ENCODE results near the gene HRC. TPM values are rescaled to one million over a fixed set of nuclear protein-coding genes. Genes with fewer than 3 reads are reported as not detected.

The HRC gene
- total RNA-seq, 1 donor from 2014 or later: 1.8 TPM

DNA sequence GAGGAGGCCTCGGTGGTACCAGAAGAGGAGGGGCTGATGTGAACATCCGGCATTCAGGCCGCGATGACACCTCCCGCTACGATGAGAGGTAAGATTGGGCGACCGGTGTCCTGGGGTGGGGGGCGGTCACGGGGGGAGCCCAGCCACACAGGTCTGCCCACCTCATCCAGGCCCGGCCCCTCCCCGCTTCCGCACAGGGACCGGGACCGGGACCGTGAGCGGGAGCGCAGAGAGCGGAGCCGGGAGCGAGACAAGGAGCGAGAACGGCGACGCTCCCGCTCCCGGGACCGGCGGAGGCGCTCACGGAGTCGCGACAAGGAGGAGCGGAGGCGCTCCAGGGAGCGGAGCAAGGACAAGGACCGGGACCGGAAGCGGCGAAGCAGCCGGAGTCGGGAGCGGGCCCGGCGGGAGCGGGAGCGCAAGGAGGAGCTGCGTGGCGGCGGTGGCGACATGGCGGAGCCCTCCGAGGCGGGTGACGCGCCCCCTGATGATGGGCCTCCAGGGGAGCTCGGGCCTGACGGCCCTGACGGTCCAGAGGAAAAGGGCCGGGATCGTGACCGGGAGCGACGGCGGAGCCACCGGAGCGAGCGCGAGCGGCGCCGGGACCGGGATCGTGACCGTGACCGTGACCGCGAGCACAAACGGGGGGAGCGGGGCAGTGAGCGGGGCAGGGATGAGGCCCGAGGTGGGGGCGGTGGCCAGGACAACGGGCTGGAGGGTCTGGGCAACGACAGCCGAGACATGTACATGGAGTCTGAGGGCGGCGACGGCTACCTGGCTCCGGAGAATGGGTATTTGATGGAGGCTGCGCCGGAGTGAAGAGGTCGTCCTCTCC lies 47.4 kb downstream of the HRC start:
- DNase-seq: no peak
- Histone ChIP-seq H3K4me3 (no peak overlapping the region), H3K9me3 (no peaks in the 10 kb centered on the region), H3K27me3 (ENCODE audit: low read depth) (no peaks in the 10 kb centered on the region), H3K36me3 (peaks cover 67% of the 10 kb centered on the region), H3K27ac (no peak overlapping the region), H3K4me1 (peaks cover 5% of the 10 kb centered on the region)
- intact Hi-C loops (cut with DNase I): no loop called here
- ATAC-seq: peak in 1 of 2 donors; percentile 5
- TF ChIP-seq, protein P1, sequence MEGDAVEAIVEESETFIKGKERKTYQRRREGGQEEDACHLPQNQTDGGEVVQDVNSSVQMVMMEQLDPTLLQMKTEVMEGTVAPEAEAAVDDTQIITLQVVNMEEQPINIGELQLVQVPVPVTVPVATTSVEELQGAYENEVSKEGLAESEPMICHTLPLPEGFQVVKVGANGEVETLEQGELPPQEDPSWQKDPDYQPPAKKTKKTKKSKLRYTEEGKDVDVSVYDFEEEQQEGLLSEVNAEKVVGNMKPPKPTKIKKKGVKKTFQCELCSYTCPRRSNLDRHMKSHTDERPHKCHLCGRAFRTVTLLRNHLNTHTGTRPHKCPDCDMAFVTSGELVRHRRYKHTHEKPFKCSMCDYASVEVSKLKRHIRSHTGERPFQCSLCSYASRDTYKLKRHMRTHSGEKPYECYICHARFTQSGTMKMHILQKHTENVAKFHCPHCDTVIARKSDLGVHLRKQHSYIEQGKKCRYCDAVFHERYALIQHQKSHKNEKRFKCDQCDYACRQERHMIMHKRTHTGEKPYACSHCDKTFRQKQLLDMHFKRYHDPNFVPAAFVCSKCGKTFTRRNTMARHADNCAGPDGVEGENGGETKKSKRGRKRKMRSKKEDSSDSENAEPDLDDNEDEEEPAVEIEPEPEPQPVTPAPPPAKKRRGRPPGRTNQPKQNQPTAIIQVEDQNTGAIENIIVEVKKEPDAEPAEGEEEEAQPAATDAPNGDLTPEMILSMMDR (IDR thresholded peaks at IDR 0.05): no peak

DNA sequence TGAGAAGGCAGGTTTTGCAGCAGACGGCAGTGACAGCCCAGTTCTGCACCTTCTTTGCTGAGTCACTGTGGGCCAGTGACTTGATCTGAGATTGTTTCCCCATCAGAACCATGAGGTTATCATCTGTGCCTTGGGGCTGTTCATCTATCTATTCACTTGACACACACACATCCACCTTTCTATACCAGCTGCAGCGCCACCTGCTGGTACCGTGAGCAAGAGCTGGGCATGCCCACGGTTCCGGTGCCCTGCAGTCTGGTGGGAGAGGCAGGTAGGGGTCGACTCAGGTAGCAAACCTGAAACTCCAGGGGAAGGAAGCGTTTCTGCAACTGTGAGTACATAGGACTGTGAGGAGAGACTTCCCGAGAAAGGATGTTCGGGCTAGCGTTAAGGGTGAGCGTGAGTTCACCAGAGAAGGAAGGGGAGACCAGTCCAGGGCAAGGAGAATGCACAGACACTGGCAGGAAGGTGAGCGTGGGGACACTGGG lies 48.5 kb downstream of the HRC start:
- Histone ChIP-seq H3K4me3 (no peak overlapping the region), H3K27me3 (ENCODE audit: low read depth) (no peaks in the 10 kb centered on the region), H3K4me1 (peaks cover 5% of the 10 kb centered on the region), H3K36me3 (peaks cover 78% of the 10 kb centered on the region), H3K27ac (no peak overlapping the region), H3K9me3 (no peaks in the 10 kb centered on the region)
- peak; percentile 16 to 48 for ATAC-seq
- intact Hi-C loops (cut with DNase I): no loop called here
- peak; percentile 71 for DNase-seq
- TF ChIP-seq, protein P1 (IDR thresholded peaks at IDR 0.05): peak; percentile 76

DNA sequence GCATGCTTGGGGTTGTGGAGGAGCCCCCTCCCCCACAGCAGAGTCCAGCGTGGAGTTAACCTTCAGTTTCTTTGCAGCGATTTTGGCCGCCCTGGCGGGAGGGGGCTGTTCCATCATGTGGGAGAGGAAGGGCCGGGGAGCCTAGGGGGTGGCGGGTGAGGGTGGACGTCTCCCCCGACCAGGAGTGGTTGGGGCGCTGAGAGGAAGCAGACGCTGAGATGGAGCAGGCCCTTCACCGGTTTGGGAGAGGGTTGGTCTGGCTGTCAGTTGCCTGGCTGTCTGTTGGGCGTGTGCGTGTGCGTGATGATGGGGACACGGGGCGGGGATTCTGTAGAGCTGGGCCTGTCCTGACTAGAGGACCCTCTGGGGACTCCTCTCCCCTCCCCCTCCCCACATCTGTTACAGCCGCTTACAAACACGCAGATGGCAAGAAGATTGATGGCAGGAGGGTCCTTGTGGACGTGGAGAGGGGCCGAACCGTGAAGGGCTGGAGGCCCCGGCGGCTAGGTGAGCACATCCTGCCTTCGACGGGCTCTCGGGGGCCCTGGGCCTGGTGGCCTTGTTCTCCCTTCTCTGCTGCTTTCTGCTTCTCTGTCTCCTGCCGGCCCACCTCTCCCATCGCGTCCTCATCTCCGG lies 50.8 kb downstream of the HRC start:
- no peak for ATAC-seq
- TF ChIP-seq, protein P1 (IDR thresholded peaks at IDR 0.05): no peak
- no peak overlapping the region for H3K4me3 ChIP-seq
- no peaks in the 10 kb centered on the region for H3K4me1 ChIP-seq
- intact Hi-C loops (cut with DNase I): no loop called here
- peaks cover 100% of the 10 kb centered on the region for H3K36me3 ChIP-seq
- no peak for DNase-seq
- H3K27me3 ChIP-seq (ENCODE audit: low read depth): no peaks in the 10 kb centered on the region
- H3K9me3 ChIP-seq: no peaks in the 10 kb centered on the region
- H3K27ac ChIP-seq: no peak overlapping the region

DNA sequence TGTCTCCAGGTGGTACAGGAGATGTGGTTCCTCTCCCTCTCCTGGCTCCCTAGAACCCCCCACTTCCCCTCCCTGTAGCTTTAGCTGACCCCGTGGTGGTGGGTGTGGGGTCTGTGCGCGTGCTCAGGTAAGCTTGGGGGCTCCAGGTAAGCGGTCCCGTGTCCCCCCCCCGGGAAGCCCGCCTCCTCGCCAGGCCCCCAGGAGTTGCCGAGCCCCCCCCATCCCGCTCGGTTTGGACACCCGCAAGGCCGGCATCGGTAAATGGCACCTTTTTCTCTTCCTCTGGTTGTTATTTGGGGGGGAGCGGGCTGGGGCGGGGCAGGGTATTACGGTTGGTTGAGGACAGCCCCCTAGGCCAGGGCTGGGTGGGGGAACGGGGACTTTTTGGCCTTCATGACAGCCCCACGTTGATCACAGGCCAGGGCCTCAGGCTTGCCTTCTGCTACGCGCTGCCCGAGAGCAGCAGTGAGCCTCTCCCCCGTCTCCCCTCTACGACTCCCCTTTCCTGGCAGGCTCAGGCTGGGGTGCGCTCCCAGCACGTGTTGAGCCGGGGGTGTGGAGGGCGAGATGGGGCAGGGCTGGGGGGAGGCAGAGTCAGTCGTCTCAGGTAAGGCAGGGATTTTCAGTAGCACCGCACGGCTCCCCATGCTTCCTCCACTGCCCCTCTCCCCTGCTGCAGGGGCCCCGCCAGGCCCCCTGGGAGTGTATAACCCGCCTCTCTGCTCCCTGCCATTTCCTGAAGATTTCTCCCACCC lies 51.7 kb downstream of the HRC start:
- intact Hi-C loops (cut with DNase I): no loop called here
- Histone ChIP-seq H3K4me1 (no peaks in the 10 kb centered on the region), H3K27me3 (ENCODE audit: low read depth) (no peaks in the 10 kb centered on the region), H3K36me3 (peaks cover 100% of the 10 kb centered on the region), H3K4me3 (no peak overlapping the region), H3K9me3 (no peaks in the 10 kb centered on the region), H3K27ac (no peak overlapping the region)
- DNase-seq (no peak), ATAC-seq (peak in 1 of 2 donors; percentile 3)
- TF ChIP-seq, protein P1 (IDR thresholded peaks at IDR 0.05): no peak

DNA sequence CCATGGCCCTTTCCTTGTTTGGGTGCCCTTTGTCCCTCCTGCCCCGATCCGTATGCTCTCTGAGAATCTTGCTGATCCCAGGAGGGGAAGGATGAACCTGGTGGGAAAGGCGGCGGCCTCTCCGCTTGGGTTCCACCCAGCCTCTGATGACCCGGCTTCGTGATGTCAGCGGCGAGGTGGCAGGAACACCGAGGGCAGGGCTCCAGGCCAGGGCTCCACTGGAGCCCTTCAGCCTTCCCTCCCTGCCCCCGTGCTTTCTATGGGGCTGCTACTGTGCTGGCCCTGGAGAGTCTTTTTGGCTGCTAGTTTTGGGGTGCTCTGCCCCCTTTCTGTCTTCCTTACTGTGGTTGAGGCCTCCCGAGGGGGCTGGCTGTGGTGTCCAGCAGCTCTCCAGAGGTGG lies 52.9 kb downstream of the HRC start:
- H3K9me3 ChIP-seq: no peaks in the 10 kb centered on the region
- H3K27me3 ChIP-seq (ENCODE audit: low read depth): no peaks in the 10 kb centered on the region
- no peak overlapping the region for H3K27ac ChIP-seq
- DNase-seq (no peak), ATAC-seq (no peak)
- peaks cover 100% of the 10 kb centered on the region for H3K36me3 ChIP-seq
- no peak overlapping the region for H3K4me3 ChIP-seq
- TF ChIP-seq, protein P1 (IDR thresholded peaks at IDR 0.05): no peak
- H3K4me1 ChIP-seq: peaks cover 5% of the 10 kb centered on the region
- intact Hi-C loops (cut with DNase I): no loop called here

Data from lower lobe of right lung (tissue), 2 donors.